SK-N-SH (cell line): ENCODE data around the gene LECT2. TPM values are rescaled to one million over a fixed set of nuclear protein-coding genes. Genes with fewer than 3 reads are reported as not detected.
A peak's percentile ranks its signal among the peaks of the same experiment; 100 is the strongest.

Source experiments
- CTCF ChIA-PET: fragments of 300-600, 350-600 bp; formaldehyde crosslinking; extraction: SDS; loops from one replicate; lab custom pipeline; 2021; lab: Yijun Ruan, JAX
- POLR2A ChIA-PET: fragments of 350-600 bp; sonication (Branson Sonifier 250); formaldehyde crosslinking; extraction: SDS; loops from one replicate; lab custom pipeline; 2020; ENCODE audit warnings: antibody characterized with exemption, inconsistent platforms; lab: Yijun Ruan, JAX
- DNase-seq: peaks from one replicate; pipeline ENCODE4 v3.0.0; 2012
- H2AFZ ChIP-seq: fragments of 200-600 bp; sonication (generic); 2 replicates; pipeline ENCODE4 v1.8.1; 2016; ENCODE audit warnings: antibody characterized with exemption, mild to moderate bottlenecking, low read depth
- H3F3A ChIP-seq: fragments of 200-600 bp; sonication (generic); replicated peaks from 2 replicates; pipeline ENCODE3; 2016; ENCODE audit warnings: antibody characterized with exemption, mild to moderate bottlenecking; ENCODE audit not compliant: insufficient read depth
- H3K27ac ChIP-seq, 2 experiments: fragments of 200-500 bp in 1 of 2; fragments of 200-600 bp in 1 of 2; sonication (Bioruptor generic) in 1 of 2; sonication (generic), shearing (Covaris generic) in 1 of 2; 2 replicates each; pipeline versions ENCODE4 v1.5.1 to v1.6.1; 2014 to 2016; ENCODE audit warnings: low read depth in 2 of 2, inconsistent platforms in 1 of 2, low read length in 1 of 2, mild to moderate bottlenecking in 1 of 2, mixed read lengths in 1 of 2
- H3K27me3 ChIP-seq: fragments of 200-600 bp; sonication (generic), shearing (Covaris generic); 2 replicates; pipeline ENCODE4 v1.6.1; 2016; ENCODE audit warnings: mixed run types; ENCODE audit not compliant: insufficient read depth
- H3K36me3 ChIP-seq, 2 experiments: fragments of 200-500 bp in 1 of 2; fragments of 200-600 bp in 1 of 2; sonication (Bioruptor generic) in 1 of 2; sonication (generic) in 1 of 2; replicated peaks in 1 of 2; 2 replicates each; pipeline versions ENCODE3 to v1.5.1; 2014 to 2016; ENCODE audit warnings: low read length in 1 of 2, mild to moderate bottlenecking in 1 of 2; ENCODE audit not compliant: insufficient read depth in 2 of 2, control insufficient read depth in 1 of 2
- H3K4me1 ChIP-seq, 2 experiments: fragments of 200-500 bp in 1 of 2; fragments of 200-600 bp in 1 of 2; sonication (Bioruptor generic) in 1 of 2; sonication (generic), shearing (Covaris generic) in 1 of 2; 2 replicates each; pipeline versions ENCODE4 v1.5.1 to v1.6.1; 2014 to 2016; ENCODE audit warnings: low read depth in 1 of 2, low read length in 1 of 2, mixed run types in 1 of 2; ENCODE audit not compliant: insufficient read depth in 2 of 2, control insufficient read depth in 1 of 2
- H3K4me2 ChIP-seq: fragments of 200-600 bp; sonication (generic), shearing (Covaris generic); 2 replicates; pipeline ENCODE4 v1.6.1; 2017; ENCODE audit warnings: mixed run types
- H3K4me3 ChIP-seq, 2 experiments: fragments of 200-500 bp in 1 of 2; fragments of 200-600 bp in 1 of 2; sonication (Bioruptor generic) in 1 of 2; sonication (generic), shearing (Covaris generic) in 1 of 2; 2 replicates each; pipeline versions ENCODE4 v1.5.1 to v1.8.1; 2014 to 2016; ENCODE audit warnings: low read depth in 2 of 2, inconsistent platforms in 1 of 2, low read length in 1 of 2, mild to moderate bottlenecking in 1 of 2, mixed read lengths in 1 of 2, moderate library complexity in 1 of 2
- H3K79me2 ChIP-seq: fragments of 200-600 bp; sonication (generic); 2 replicates; pipeline ENCODE4 v1.8.1; 2017; ENCODE audit warnings: mild to moderate bottlenecking; ENCODE audit not compliant: insufficient read depth
- H3K9ac ChIP-seq: fragments of 200-600 bp; sonication (generic); 2 replicates; pipeline ENCODE4 v1.6.1; 2017; ENCODE audit warnings: mixed run types
- H3K9me2 ChIP-seq: fragments of 200-600 bp; sonication (generic); 2 replicates; pipeline ENCODE4 v1.6.1; 2017; ENCODE audit warnings: mixed run types
- H3K9me3 ChIP-seq: fragments of 200-600 bp; sonication (generic); 2 replicates; pipeline ENCODE4 v1.6.1; 2017; ENCODE audit warnings: mixed run types, mild to moderate bottlenecking, moderate library complexity
- H4K20me1 ChIP-seq: fragments of 200-600 bp; sonication (generic); 2 replicates; pipeline ENCODE4 v1.6.1; 2017; ENCODE audit warnings: mild to moderate bottlenecking, mixed run types; ENCODE audit not compliant: insufficient read depth
- CHD2 ChIP-seq: fragments of 150-350 bp; IDR thresholded peaks from 2 replicates; pipeline ENCODE4 v1.6.1; 2018; ENCODE audit warnings: low read length; ENCODE audit not compliant: partially characterized antibody
- EP300 ChIP-seq, 2 experiments: IDR thresholded peaks; 2 replicates each; pipeline versions ENCODE4 v1.4.0 to v1.6.1; 2012; ENCODE audit warnings: borderline replicate concordance in 1 of 2, low read depth in 1 of 2, low read length in 1 of 2
- EZH2phosphoT487 ChIP-seq: fragments of 200-600 bp; sonication (generic); IDR thresholded peaks from 2 replicates; pipeline ENCODE4 v1.6.1; 2017; ENCODE audit warnings: low read depth, mixed run types, mild to moderate bottlenecking, antibody characterized with exemption, moderate library complexity, borderline replicate concordance
- FOXJ3 ChIP-seq: sonication (generic); formaldehyde crosslinking; IDR thresholded peaks from 2 replicates; pipeline ENCODE4 v1.5.1; 2020; ENCODE audit warnings: mild to moderate bottlenecking, missing genetic modification reagents
- GABPA ChIP-seq: IDR thresholded peaks from 2 replicates; pipeline ENCODE4 v1.4.0; 2012; ENCODE audit warnings: low read depth, mild to moderate bottlenecking
- MXI1 ChIP-seq: IDR thresholded peaks from 2 replicates; pipeline ENCODE4 v1.6.1; 2012; ENCODE audit warnings: mild to moderate bottlenecking, low read depth, low read length, improper control_type of control experiment
- POLR2AphosphoS5 ChIP-seq: IDR thresholded peaks from 2 replicates; pipeline ENCODE4 v1.6.1; 2012; ENCODE audit warnings: low read depth, low read length
- RFX5 ChIP-seq: IDR thresholded peaks from 2 replicates; pipeline ENCODE4 v1.6.1; 2012; ENCODE audit warnings: mild to moderate bottlenecking, improper control_type of control experiment, low read length
- SIN3A ChIP-seq: IDR thresholded peaks from 2 replicates; pipeline ENCODE4 v1.6.1; 2012; ENCODE audit warnings: low read depth, mild to moderate bottlenecking, low read length, moderate library complexity, borderline replicate concordance
- TAF1 ChIP-seq: IDR thresholded peaks from 2 replicates; pipeline ENCODE4 v1.6.1; 2012; ENCODE audit warnings: low read depth, mild to moderate bottlenecking, low read length, moderate library complexity, borderline replicate concordance
- TCF12 ChIP-seq: IDR thresholded peaks from 2 replicates; pipeline ENCODE4 v1.4.0; 2012
- TEAD4 ChIP-seq: IDR thresholded peaks from 2 replicates; pipeline ENCODE4 v1.4.0; 2012; ENCODE audit warnings: mild to moderate bottlenecking, borderline replicate concordance; ENCODE audit not compliant: insufficient read depth
- WGBS: methylation state at CpG from one replicate; pipeline ENCODE4 v1.1.6; 2017; ENCODE audit warnings: low lambda C conversion rate; 5-methylcytosine and 5-hydroxymethylcytosine counted together
- polyA plus RNA-seq, 3 experiments: library from polyadenylated mRNA; depleted of rRNA; stranded (reverse); fragments of >200 nt; gene quantifications; 2 replicates each; pipeline ENCODE4 v1.2.3, GENCODE V29; 2012
- TF ChIP-seq, protein P1 (sequence below): fragments of 200-600 bp; sonication (generic); IDR thresholded peaks from 2 replicates; pipeline ENCODE4 v1.6.1; 2017; ENCODE audit warnings: antibody characterized with exemption, mild to moderate bottlenecking, moderate library complexity
- TF ChIP-seq, protein P2 (sequence below): IDR thresholded peaks from 2 replicates; pipeline ENCODE4 v1.6.1; 2012; ENCODE audit warnings: mild to moderate bottlenecking, low read depth, low read length, moderate library complexity
- TF ChIP-seq, protein P3 (sequence below): fragments of 150-350 bp; IDR thresholded peaks from 2 replicates; pipeline ENCODE4 v1.6.1; 2017; ENCODE audit warnings: antibody characterized with exemption, low read length, low read depth, borderline replicate concordance

The LECT2 gene
- polyA plus RNA-seq, 1 of the 3 experiments (the other 2 are of a cell fraction) = 0.18 TPM

DNA sequence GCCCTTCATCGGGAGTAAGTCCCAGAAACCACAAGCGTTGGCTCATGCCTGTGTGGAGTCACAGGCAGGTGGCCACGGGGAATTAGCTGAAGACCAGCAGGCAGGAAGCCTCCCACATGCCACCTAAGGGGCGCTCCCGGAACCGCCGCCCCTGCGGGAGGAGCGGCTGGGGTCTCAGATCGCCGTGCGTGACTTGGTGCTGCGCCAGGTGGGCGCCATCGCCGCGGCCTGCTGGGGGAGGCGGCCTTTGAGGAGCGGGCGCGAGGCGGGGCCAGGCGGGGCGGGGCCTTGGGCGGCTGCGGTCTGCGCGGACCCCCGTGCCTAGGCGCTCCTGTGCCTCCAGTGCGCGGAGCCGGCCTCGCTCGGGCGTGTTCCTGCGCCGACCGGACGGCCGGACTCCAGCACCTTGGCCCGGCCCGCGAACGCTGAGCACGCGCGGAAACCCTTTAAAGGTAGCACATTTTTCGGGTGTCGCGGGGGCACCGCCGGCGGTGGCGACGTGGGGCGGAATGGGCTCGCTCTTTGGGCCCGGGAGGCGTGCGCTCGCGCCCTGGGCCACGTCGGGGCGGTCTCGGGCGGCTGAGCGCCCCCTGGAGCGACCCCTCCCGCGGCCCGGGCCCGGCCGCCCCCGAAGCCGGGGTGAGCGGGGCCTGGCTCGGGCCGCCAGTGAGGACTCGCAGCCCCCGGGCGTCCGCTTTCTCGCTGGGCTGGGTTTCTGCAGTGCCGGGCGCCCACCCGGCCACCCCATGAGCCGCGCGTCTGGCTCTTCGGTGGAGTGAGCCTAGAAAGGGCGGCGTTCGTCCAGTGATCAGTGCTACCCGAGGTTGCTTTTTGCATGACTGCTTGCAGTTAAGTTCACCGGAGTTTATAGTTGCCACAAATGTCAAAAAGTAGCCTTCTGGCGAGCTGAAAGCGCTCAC is 24.5 kb downstream of the LECT2 start:
- DNase-seq = peak; percentile 65
- H3K9me2 ChIP-seq = no peaks in the 10 kb centered on the region
- TF ChIP-seq, protein P1, sequence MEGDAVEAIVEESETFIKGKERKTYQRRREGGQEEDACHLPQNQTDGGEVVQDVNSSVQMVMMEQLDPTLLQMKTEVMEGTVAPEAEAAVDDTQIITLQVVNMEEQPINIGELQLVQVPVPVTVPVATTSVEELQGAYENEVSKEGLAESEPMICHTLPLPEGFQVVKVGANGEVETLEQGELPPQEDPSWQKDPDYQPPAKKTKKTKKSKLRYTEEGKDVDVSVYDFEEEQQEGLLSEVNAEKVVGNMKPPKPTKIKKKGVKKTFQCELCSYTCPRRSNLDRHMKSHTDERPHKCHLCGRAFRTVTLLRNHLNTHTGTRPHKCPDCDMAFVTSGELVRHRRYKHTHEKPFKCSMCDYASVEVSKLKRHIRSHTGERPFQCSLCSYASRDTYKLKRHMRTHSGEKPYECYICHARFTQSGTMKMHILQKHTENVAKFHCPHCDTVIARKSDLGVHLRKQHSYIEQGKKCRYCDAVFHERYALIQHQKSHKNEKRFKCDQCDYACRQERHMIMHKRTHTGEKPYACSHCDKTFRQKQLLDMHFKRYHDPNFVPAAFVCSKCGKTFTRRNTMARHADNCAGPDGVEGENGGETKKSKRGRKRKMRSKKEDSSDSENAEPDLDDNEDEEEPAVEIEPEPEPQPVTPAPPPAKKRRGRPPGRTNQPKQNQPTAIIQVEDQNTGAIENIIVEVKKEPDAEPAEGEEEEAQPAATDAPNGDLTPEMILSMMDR = 0 out of 2 replicates have a peak, but pooled peaks have one; percentile 14
- TF ChIP-seq POLR2AphosphoS5 = no peak
- TF ChIP-seq CHD2 = no peak
- TF ChIP-seq TEAD4 = no peak
- TF ChIP-seq FOXJ3 (CRISPR knock-in tag) = no peak
- TF ChIP-seq, protein P2, sequence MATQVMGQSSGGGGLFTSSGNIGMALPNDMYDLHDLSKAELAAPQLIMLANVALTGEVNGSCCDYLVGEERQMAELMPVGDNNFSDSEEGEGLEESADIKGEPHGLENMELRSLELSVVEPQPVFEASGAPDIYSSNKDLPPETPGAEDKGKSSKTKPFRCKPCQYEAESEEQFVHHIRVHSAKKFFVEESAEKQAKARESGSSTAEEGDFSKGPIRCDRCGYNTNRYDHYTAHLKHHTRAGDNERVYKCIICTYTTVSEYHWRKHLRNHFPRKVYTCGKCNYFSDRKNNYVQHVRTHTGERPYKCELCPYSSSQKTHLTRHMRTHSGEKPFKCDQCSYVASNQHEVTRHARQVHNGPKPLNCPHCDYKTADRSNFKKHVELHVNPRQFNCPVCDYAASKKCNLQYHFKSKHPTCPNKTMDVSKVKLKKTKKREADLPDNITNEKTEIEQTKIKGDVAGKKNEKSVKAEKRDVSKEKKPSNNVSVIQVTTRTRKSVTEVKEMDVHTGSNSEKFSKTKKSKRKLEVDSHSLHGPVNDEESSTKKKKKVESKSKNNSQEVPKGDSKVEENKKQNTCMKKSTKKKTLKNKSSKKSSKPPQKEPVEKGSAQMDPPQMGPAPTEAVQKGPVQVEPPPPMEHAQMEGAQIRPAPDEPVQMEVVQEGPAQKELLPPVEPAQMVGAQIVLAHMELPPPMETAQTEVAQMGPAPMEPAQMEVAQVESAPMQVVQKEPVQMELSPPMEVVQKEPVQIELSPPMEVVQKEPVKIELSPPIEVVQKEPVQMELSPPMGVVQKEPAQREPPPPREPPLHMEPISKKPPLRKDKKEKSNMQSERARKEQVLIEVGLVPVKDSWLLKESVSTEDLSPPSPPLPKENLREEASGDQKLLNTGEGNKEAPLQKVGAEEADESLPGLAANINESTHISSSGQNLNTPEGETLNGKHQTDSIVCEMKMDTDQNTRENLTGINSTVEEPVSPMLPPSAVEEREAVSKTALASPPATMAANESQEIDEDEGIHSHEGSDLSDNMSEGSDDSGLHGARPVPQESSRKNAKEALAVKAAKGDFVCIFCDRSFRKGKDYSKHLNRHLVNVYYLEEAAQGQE = no peak
- peaks cover 46% of the 10 kb centered on the region for H3K79me2 ChIP-seq
- H3K36me3 ChIP-seq = peaks cover under 1 to 7% of the 10 kb centered on the region in 2 experiments
- H4K20me1 ChIP-seq = no peaks in the 10 kb centered on the region
- peak overlapping the region; percentile 79 for H3K4me2 ChIP-seq
- WGBS = 14% methylated on average over 16 of the region's 99 CpGs
- H2AFZ ChIP-seq = peak overlapping the region; percentile 86
- peaks cover 11% of the 10 kb centered on the region for H3F3A ChIP-seq
- ChIA-PET CTCF (interaction anchor here (0.6 to 1.4 kb wide), 4 partner anchors 30 to 472 kb away, joined by 3 to 4 read pairs (median 3); no protein-coding TSS in a partner anchor), POLR2A (no interaction called here)
- H3K27ac ChIP-seq = peak overlapping the region in 1 of 2 experiments; percentile 32; a peak in 1 of 4 replicates
- H3K9ac ChIP-seq = peak overlapping the region; percentile 65; the same call in 1 of the 2 replicates
- peak overlapping the region; percentile 62 to 67 for H3K4me3 ChIP-seq
- no peaks in the 10 kb centered on the region; the same call in 1 of the 2 replicates for H3K27me3 ChIP-seq
- peaks cover 9% of the 10 kb centered on the region for H3K9me3 ChIP-seq
- H3K4me1 ChIP-seq = no peaks in the 10 kb centered on the region; a peak in 2 of 4 replicates

DNA sequence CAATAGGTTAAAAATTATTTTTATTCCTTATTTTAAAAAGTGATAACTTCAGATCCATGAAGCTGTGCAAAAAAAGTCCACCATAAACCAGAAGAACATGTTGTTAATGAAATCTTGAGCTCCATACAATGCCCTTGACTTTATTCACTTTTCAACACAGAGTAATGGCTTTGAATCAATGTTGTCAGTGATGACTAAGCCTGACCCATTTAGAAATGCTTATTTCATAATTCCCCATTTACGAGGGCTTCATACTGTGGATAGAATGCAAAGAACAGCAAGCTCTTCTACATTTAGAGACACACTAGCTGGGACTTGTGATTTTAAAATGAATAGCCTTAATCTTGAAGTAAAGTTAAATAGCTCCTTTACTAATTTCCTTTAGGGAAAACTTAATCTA is 33.4 kb downstream of the LECT2 start:
- WGBS = 12% methylated on average over 1 of the region's 1 CpG
- Histone ChIP-seq H3K9me2 (no peaks in the 10 kb centered on the region), H3K9ac (no peak overlapping the region), H3K4me2 (no peak overlapping the region), H3F3A (peaks cover 6% of the 10 kb centered on the region), H3K9me3 (no peaks in the 10 kb centered on the region), H3K4me3 (no peak overlapping the region), H3K79me2 (no peaks in the 10 kb centered on the region), H4K20me1 (no peaks in the 10 kb centered on the region), H3K27me3 (no peaks in the 10 kb centered on the region), H3K4me1 (no peaks in the 10 kb centered on the region), H3K36me3 (no peaks in the 10 kb centered on the region), H3K27ac (no peak overlapping the region), H2AFZ (no peak overlapping the region)
- ChIA-PET POLR2A (no interaction called here), CTCF (interaction anchor here (1.2 to 1.6 kb wide), 3 partner anchors 161 to 455 kb away, joined by 3 to 5 read pairs (median 4); no protein-coding TSS in a partner anchor)
- DNase-seq = no peak
- TF ChIP-seq POLR2AphosphoS5 = no peak
- TF ChIP-seq GABPA = no peak
- TF ChIP-seq TAF1 = no peak
- TF ChIP-seq, protein P3, sequence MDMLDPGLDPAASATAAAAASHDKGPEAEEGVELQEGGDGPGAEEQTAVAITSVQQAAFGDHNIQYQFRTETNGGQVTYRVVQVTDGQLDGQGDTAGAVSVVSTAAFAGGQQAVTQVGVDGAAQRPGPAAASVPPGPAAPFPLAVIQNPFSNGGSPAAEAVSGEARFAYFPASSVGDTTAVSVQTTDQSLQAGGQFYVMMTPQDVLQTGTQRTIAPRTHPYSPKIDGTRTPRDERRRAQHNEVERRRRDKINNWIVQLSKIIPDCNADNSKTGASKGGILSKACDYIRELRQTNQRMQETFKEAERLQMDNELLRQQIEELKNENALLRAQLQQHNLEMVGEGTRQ = no peak
- TF ChIP-seq EZH2phosphoT487 = no peak
- TF ChIP-seq EP300 (IDR thresholded peaks at IDR 0.05; ENCODE audit: borderline replicate concordance in 1 of 2, low read depth in 1 of 2, low read length in 1 of 2) = no peak
- no peak for TF ChIP-seq TCF12
- TF ChIP-seq MXI1 = no peak
- TF ChIP-seq RFX5 = no peak
- TF ChIP-seq SIN3A = no peak
